SH-SY5Y (cell line): Measurements from ENCODE around the gene NTM.

ENCODE experiments used
- GATA2 ChIP-seq: IDR thresholded peaks from 2 replicates; pipeline ENCODE4 v1.6.1; 2011; ENCODE audit warnings: mild to moderate bottlenecking, low read depth, low read length
- GATA3 ChIP-seq: IDR thresholded peaks from 2 replicates; pipeline ENCODE4 v1.6.1; 2011; ENCODE audit warnings: low read depth, mild to moderate bottlenecking, low read length, moderate library complexity

- no peak for TF ChIP-seq GATA2
- TF ChIP-seq GATA3: no peak
Observed at GRCh38 chr11:131334601-131335000, 35.8 kb upstream of the NTM start.
